HepG2 (cell line): ENCODE results near the gene WNK4. TPM values are rescaled to one million over a fixed set of nuclear protein-coding genes. Genes with fewer than 3 reads are reported as not detected.

Source experiments
- CAMTA2 ChIP-seq: sonication (generic); formaldehyde crosslinking; IDR thresholded peaks from 2 replicates; pipeline ENCODE4 v1.4.0; 2020; ENCODE audit warnings: mild to moderate bottlenecking, missing genetic modification reagents, borderline replicate concordance
- FOXA1 ChIP-seq, 2 experiments: fragments of 450-650 bp in 1 of 2; sonication (generic) in 1 of 2; formaldehyde crosslinking in 1 of 2; IDR thresholded peaks; 2 replicates each; pipeline versions ENCODE4 v1.4.0 to v1.6.1; 2016 to 2020; ENCODE audit warnings: missing genetic modification reagents in 1 of 2
- KMT2B ChIP-seq: IDR thresholded peaks from 2 replicates; pipeline ENCODE4 v1.6.1; 2016; ENCODE audit warnings: missing genetic modification reagents, missing compliant biosample characterization
- MBD4 ChIP-seq: IDR thresholded peaks from 2 replicates; pipeline ENCODE4 v1.6.1; 2012; ENCODE audit warnings: low read length, inconsistent platforms, borderline replicate concordance
- NCOA2 ChIP-seq: sonication (generic); formaldehyde crosslinking; IDR thresholded peaks from 2 replicates; pipeline ENCODE4 v1.8.0; 2022; ENCODE audit warnings: inconsistent platforms
- NFE2L2 ChIP-seq: fragments of 150-350 bp; IDR thresholded peaks from 2 replicates; pipeline ENCODE4 v1.6.1; 2014; ENCODE audit warnings: low read length
- PAX8 ChIP-seq: sonication (generic); formaldehyde crosslinking; IDR thresholded peaks from 2 replicates; pipeline ENCODE4 v1.8.0; 2022; ENCODE audit warnings: mild to moderate bottlenecking, missing genetic modification reagents, borderline replicate concordance
- SKI ChIP-seq: fragments of 450-650 bp; IDR thresholded peaks from one replicate; pipeline ENCODE4 v1.6.1; 2018; ENCODE audit warnings: mild to moderate bottlenecking; ENCODE audit not compliant: partially characterized antibody
- TFE3 ChIP-seq: IDR thresholded peaks from 2 replicates; pipeline ENCODE4 v1.6.1; 2016
- TRIM24 ChIP-seq: sonication (generic); formaldehyde crosslinking; IDR thresholded peaks from 2 replicates; pipeline ENCODE4 v1.8.0; 2022; ENCODE audit warnings: mild to moderate bottlenecking, missing genetic modification reagents
- U2AF1 ChIP-seq: fragments of 200-400 bp; formaldehyde crosslinking; optimal IDR thresholded peaks from 2 replicates; pipeline ENCODE3; 2017; ENCODE audit warnings: mild to moderate bottlenecking, low read depth, low read length
- ZEB1 ChIP-seq: IDR thresholded peaks from 2 replicates; pipeline ENCODE4 v1.6.1; 2012; ENCODE audit warnings: mild to moderate bottlenecking, low read depth, inconsistent platforms; ENCODE audit not compliant: insufficient replicate concordance
- ZNF207 ChIP-seq: fragments of 450-650 bp; IDR thresholded peaks from 2 replicates; pipeline ENCODE4 v1.6.1; 2016; ENCODE audit warnings: antibody characterized with exemption, borderline replicate concordance
- ZNF24 ChIP-seq: fragments of 450-650 bp; IDR thresholded peaks from 2 replicates; pipeline ENCODE4 v1.6.1; 2017; ENCODE audit warnings: antibody characterized with exemption, mild to moderate bottlenecking
- ZNF251 ChIP-seq: sonication (generic); formaldehyde crosslinking; IDR thresholded peaks from 2 replicates; pipeline ENCODE4 v1.9.0; 2021; ENCODE audit warnings: mild to moderate bottlenecking, missing genetic modification reagents
- ZNF280D ChIP-seq: sonication (generic); formaldehyde crosslinking; IDR thresholded peaks from 2 replicates; pipeline ENCODE4 v1.5.1; 2020; ENCODE audit warnings: mild to moderate bottlenecking, missing genetic modification reagents
- ZNF550 ChIP-seq: sonication (generic); formaldehyde crosslinking; IDR thresholded peaks from 2 replicates; pipeline ENCODE4 v1.4.0; 2020; ENCODE audit warnings: mild to moderate bottlenecking, missing genetic modification reagents, borderline replicate concordance
- ZNF562 ChIP-seq: sonication (generic); formaldehyde crosslinking; IDR thresholded peaks from 2 replicates; pipeline ENCODE4 v1.8.0; 2022; ENCODE audit warnings: missing genetic modification reagents, borderline replicate concordance
- ZNF572 ChIP-seq: sonication (generic); formaldehyde crosslinking; IDR thresholded peaks from 2 replicates; pipeline ENCODE4 v1.5.1; 2020; ENCODE audit warnings: mild to moderate bottlenecking, missing genetic modification reagents
- ZNF720 ChIP-seq: sonication (generic); formaldehyde crosslinking; IDR thresholded peaks from 2 replicates; pipeline ENCODE4 v1.4.0; 2020; ENCODE audit warnings: missing genetic modification reagents
- polyA plus RNA-seq, 8 experiments: library from polyadenylated mRNA; depleted of rRNA in 3 of 8; stranded (reverse) in 7 of 8; unstranded in 1 of 8; fragments of >200 nt; fragmentation: Illumina TruSeq in 4 of 8; extraction: Trizol in 4 of 8; gene quantifications; 2 replicates each; pipeline versions ENCODE4 v1.2.1 to v1.2.3, GENCODE V29; 2011 to 2016; ENCODE audit warnings: low read depth in 4 of 8, missing spikeins in 1 of 8, mixed read lengths in 1 of 8; ENCODE audit not compliant: insufficient read depth in 1 of 8
- total RNA-seq, 5 experiments: library from RNA; depleted of rRNA; stranded (reverse); fragments of >200 nt; fragmentation: Illumina TruSeq; extraction: Trizol; gene quantifications; 2 replicates each; pipeline ENCODE4 v1.2.3, GENCODE V29; 2016; ENCODE audit warnings: low read depth in 1 of 5
- TF ChIP-seq, protein P1 (sequence below): sonication (generic); formaldehyde crosslinking; IDR thresholded peaks from 2 replicates; pipeline ENCODE4 v1.5.0; 2020; ENCODE audit warnings: missing genetic modification reagents
- TF ChIP-seq, protein P2 (sequence below): sonication (generic); formaldehyde crosslinking; IDR thresholded peaks from 2 replicates; pipeline ENCODE4 v1.5.0; 2020; ENCODE audit warnings: mild to moderate bottlenecking, missing genetic modification reagents

The WNK4 gene
- total and polyA plus RNA-seq, 2 of the 13 experiments (the other 11 are each of a cell fraction or from before 2014, with no cell fraction given) = 2.7 to 13.7 TPM

- TF ChIP-seq ZNF280D (CRISPR knock-in tag) = no peak; the same call in 1 of the 2 replicates
- TF ChIP-seq MBD4 = no peak
- no peak for TF ChIP-seq PAX8 (CRISPR knock-in tag)
- TF ChIP-seq ZNF720 (CRISPR knock-in tag) = peak; percentile 52; the same call in 1 of the 2 replicates
- TF ChIP-seq U2AF1 = no peak
- TF ChIP-seq, protein P1, sequence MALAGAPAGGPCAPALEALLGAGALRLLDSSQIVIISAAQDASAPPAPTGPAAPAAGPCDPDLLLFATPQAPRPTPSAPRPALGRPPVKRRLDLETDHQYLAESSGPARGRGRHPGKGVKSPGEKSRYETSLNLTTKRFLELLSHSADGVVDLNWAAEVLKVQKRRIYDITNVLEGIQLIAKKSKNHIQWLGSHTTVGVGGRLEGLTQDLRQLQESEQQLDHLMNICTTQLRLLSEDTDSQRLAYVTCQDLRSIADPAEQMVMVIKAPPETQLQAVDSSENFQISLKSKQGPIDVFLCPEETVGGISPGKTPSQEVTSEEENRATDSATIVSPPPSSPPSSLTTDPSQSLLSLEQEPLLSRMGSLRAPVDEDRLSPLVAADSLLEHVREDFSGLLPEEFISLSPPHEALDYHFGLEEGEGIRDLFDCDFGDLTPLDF (CRISPR knock-in tag) = peak; percentile 92
- no peak for TF ChIP-seq ZNF24
- no peak for TF ChIP-seq ZNF251
- TF ChIP-seq SKI = peak; percentile 16
- TF ChIP-seq TRIM24 (CRISPR knock-in tag) = no peak
- no peak for TF ChIP-seq ZNF562 (CRISPR knock-in tag)
- no peak for TF ChIP-seq NFE2L2
- 0 out of 2 replicates have a peak, but pooled peaks have one; percentile 96 for TF ChIP-seq ZNF550
- no peak; the same call in 1 of the 2 replicates for TF ChIP-seq KMT2B
- TF ChIP-seq TFE3 (CRISPR knock-in tag) = no peak; the same call in 1 of the 2 replicates
- TF ChIP-seq, protein P2, sequence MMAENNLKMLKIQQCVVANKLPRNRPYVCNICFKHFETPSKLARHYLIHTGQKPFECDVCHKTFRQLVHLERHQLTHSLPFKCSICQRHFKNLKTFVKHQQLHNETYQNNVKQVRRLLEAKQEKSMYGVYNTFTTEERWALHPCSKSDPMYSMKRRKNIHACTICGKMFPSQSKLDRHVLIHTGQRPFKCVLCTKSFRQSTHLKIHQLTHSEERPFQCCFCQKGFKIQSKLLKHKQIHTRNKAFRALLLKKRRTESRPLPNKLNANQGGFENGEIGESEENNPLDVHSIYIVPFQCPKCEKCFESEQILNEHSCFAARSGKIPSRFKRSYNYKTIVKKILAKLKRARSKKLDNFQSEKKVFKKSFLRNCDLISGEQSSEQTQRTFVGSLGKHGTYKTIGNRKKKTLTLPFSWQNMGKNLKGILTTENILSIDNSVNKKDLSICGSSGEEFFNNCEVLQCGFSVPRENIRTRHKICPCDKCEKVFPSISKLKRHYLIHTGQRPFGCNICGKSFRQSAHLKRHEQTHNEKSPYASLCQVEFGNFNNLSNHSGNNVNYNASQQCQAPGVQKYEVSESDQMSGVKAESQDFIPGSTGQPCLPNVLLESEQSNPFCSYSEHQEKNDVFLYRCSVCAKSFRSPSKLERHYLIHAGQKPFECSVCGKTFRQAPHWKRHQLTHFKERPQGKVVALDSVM (CRISPR knock-in tag) = peak; percentile 71; the same call in 1 of the 2 replicates
- TF ChIP-seq NCOA2 (CRISPR knock-in tag) = peak; percentile 56
- no peak for TF ChIP-seq ZNF207
- 0 out of 2 replicates have a peak, but pooled peaks have one; percentile 81 for TF ChIP-seq ZNF572 (CRISPR knock-in tag)
- peak; percentile 18 for TF ChIP-seq ZEB1
- TF ChIP-seq CAMTA2 (CRISPR knock-in tag) = no peak
- peak; percentile 81 for TF ChIP-seq FOXA1 (IDR thresholded peaks at IDR 0.05)
- TF ChIP-seq FOXA1 (CRISPR knock-in tag; IDR thresholded peaks at IDR 0.05) = peak; percentile 100
Measured at GRCh38 chr17:42744806-42745617, 35.4 kb upstream of the WNK4 start, which contains the start of gene EZH1 (continued).
